Calu3 (cell line): Measurements from ENCODE around the gene RAB14. TPM values are rescaled to one million over a fixed set of nuclear protein-coding genes. Genes with fewer than 3 reads are reported as not detected.

Experiments
- BruUV-seq: library from RNA; stranded (reverse); fragments of 400-500 nt; replicated peaks from 2 replicates; lab custom pipeline; 2021; lab: Mats Ljungman, UMichigan
- CTCF ChIA-PET: fragments of 300-600 bp; sonication (Branson Sonifier 250); formaldehyde crosslinking; loops from one replicate; lab custom pipeline; 2022; ENCODE audit warnings: antibody characterized with exemption; lab: Charles Lee
- DNase-seq: peaks from one replicate; pipeline ENCODE4 v3.0.0; 2022
- H3K27ac Mint-ChIP-seq: one replicate; pipeline ENCODE4 v1.8.0; 2022; ENCODE audit warnings: mixed read lengths; ENCODE audit not compliant: unreplicated experiment
- H3K27me3 Mint-ChIP-seq: one replicate; pipeline ENCODE4 v1.8.0; 2022; ENCODE audit warnings: mixed read lengths; ENCODE audit not compliant: unreplicated experiment
- H3K36me3 Mint-ChIP-seq: one replicate; pipeline ENCODE4 v1.8.0; 2022; ENCODE audit warnings: mild to moderate bottlenecking, moderate library complexity, mixed read lengths; ENCODE audit not compliant: insufficient read depth, unreplicated experiment
- H3K4me1 Mint-ChIP-seq: one replicate; pipeline ENCODE4 v1.8.0; 2022; ENCODE audit warnings: mild to moderate bottlenecking, low read depth, mixed read lengths; ENCODE audit not compliant: unreplicated experiment
- H3K4me3 Mint-ChIP-seq: one replicate; pipeline ENCODE4 v1.8.0; 2022; ENCODE audit warnings: mild to moderate bottlenecking, low read depth, moderate library complexity, mixed read lengths; ENCODE audit not compliant: unreplicated experiment
- H3K9me3 Mint-ChIP-seq: one replicate; pipeline ENCODE4 v1.8.0; 2022; ENCODE audit warnings: low read depth, mixed read lengths; ENCODE audit not compliant: unreplicated experiment
- CTCF ChIP-seq: fragments of 200-600 bp; IDR thresholded peaks from one replicate; pipeline ENCODE4 v1.8.0; 2022; ENCODE audit warnings: antibody characterized with exemption; ENCODE audit not compliant: unreplicated experiment
- intact Hi-C: fragments of 100-400 bp; cut with micrococcal nuclease; formaldehyde crosslinking; loops from one replicate; pipeline ENCODE4 v1.10.0; 2022; ENCODE audit not compliant: unreplicated experiment
- total RNA-seq: library from RNA; stranded (reverse); gene quantifications from 2 replicates; pipeline ENCODE4 v1.2.3, GENCODE V29; 2022

RAB14 gene
- total RNA-seq, 1 experiment from 2014 or later: 42.5 TPM

GRCh38 chr9:121237916-121238315, 36.2 kb upstream of the RAB14 start:
- DNase-seq: no peak
- H3K9me3 Mint-ChIP-seq: no peaks in the 10 kb centered on the region
- BruUV-seq: no TSS peak
- H3K27ac Mint-ChIP-seq: no peak overlapping the region
- intact Hi-C loops: no loop called here
- no peaks in the 10 kb centered on the region for H3K4me1 Mint-ChIP-seq
- no peaks in the 10 kb centered on the region for H3K27me3 Mint-ChIP-seq
- TF ChIP-seq CTCF: no peak
- no peak overlapping the region for H3K4me3 Mint-ChIP-seq
- H3K36me3 Mint-ChIP-seq: no peaks in the 10 kb centered on the region
- CTCF ChIA-PET: no interaction called here

DNA sequence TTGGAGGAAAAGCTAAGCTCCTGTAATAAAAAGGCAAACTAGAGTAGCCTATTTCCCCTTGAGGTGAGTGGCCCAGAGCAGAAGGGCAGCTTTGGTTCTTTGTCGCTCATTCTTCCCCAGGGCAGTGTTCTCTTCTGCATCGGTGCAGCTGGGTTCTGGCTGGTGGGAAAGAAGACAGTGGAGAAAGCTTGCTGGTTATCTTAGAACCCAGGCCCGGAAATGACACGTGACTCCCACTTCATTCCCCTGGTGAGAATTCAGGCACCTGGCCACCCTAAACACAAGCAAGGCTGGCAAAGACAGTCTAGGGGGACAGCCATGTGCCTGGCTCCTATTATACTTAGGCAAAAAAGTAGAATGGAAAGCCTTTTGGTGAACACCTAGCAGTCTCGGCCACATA, 33.8 kb upstream of the RAB14 start:
- CTCF ChIA-PET: interaction anchor here (0.6 to 0.8 kb wide), 2 partner anchors 11 to 42 kb away, joined by 3 read pairs; no protein-coding TSS in a partner anchor
- DNase-seq: no peak
- Mint-ChIP-seq H3K9me3 (no peaks in the 10 kb centered on the region), H3K36me3 (no peaks in the 10 kb centered on the region), H3K27ac (no peak overlapping the region), H3K4me3 (no peak overlapping the region), H3K27me3 (no peaks in the 10 kb centered on the region), H3K4me1 (no peaks in the 10 kb centered on the region)
- TF ChIP-seq CTCF: no peak
- intact Hi-C loops: no loop called here
- no TSS peak for BruUV-seq

DNA sequence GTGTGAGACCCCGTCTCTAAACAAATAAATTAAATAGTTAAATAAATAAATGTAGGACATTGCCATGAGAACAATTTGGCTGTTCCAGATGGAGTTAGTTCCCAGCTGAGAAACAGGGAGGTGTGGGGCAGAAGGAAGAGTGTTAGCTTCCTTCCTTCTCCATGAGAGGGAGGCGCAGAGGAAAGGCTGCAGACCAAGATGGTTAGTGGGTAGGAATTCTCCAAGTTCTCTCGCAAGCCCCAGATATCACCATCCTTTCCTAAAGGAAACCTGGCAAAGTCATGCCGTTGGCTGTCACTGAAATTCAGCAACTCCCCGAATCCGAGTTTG, 33.1 kb upstream of the RAB14 start:
- no peaks in the 10 kb centered on the region for H3K9me3 Mint-ChIP-seq
- H3K27ac Mint-ChIP-seq: no peak overlapping the region
- no peaks in the 10 kb centered on the region for H3K36me3 Mint-ChIP-seq
- CTCF ChIA-PET: interaction anchor here (0.6 kb wide), 1 partner anchor 43 kb away, joined by 3 read pairs; no protein-coding TSS in a partner anchor
- no peak overlapping the region for H3K4me3 Mint-ChIP-seq
- intact Hi-C loops: no loop called here
- BruUV-seq: no TSS peak
- no peak for TF ChIP-seq CTCF
- no peaks in the 10 kb centered on the region for H3K27me3 Mint-ChIP-seq
- no peak for DNase-seq
- no peaks in the 10 kb centered on the region for H3K4me1 Mint-ChIP-seq

DNA sequence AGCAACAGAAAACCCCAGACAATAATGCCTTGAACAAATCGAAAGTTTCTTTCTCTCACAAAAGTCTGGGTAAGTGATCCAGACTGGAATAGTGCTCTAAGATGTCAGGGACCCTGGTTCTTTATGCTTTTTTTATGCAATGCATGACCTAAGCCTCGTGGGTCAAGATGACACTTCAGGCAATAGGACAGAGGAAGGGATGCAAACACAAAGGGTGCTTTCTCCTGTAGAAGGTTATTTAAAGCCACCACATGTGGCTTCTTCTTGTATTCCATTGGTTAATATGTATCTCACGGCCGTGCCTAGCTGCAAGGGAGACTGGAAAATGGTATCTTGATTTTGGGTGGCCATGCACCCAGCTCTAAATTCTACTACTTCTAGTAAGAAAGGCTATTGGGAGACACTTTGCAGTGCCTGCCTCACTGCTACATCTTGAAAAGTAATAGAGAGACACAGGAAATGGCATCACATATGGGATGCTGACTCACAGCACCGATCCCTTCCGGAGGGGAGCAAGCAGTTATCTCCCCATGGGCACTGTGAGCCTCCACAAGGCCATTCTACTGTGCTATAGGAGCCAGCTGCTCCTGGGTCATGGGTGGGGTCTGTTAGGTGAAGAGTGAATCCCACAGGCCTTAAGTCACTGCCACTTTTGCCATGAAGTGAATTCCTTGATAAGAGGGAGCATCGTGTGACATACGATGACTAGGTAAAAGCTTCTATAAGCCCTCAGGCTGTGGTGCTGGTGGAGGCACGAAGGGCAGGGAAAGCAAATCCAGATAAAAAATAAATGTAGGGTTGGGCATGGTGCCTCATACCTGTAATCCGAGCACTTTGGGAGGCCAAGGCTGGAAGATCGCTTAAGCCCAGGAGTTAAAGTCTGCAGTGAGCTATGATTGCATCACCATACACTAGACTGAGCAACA, 32.5 kb upstream of the RAB14 start:
- no peak for DNase-seq
- Mint-ChIP-seq H3K27me3 (no peaks in the 10 kb centered on the region), H3K4me3 (no peak overlapping the region), H3K27ac (no peak overlapping the region), H3K9me3 (no peaks in the 10 kb centered on the region), H3K36me3 (no peaks in the 10 kb centered on the region), H3K4me1 (no peaks in the 10 kb centered on the region)
- CTCF ChIA-PET: no interaction called here
- intact Hi-C loops: no loop called here
- no TSS peak for BruUV-seq
- no peak for TF ChIP-seq CTCF
